Nephron progenitor cell (in vitro differentiated cells): Measurements from ENCODE around the gene CPXM2.

Experiments
- DNase-seq: peaks from one replicate; pipeline ENCODE4 v3.0.0; 2021
- H3K27ac Mint-ChIP-seq: 2 replicates; pipeline ENCODE4 v1.8.0; 2021; ENCODE audit warnings: mild to moderate bottlenecking, moderate library complexity, mixed read lengths
- H3K27me3 Mint-ChIP-seq: 2 replicates; pipeline ENCODE4 v1.8.0; 2021; ENCODE audit warnings: mild to moderate bottlenecking, low read depth, mixed read lengths; ENCODE audit not compliant: poor library complexity
- H3K36me3 Mint-ChIP-seq: 2 replicates; pipeline ENCODE4 v1.8.0; 2021; ENCODE audit warnings: low read depth, mixed read lengths
- H3K4me1 Mint-ChIP-seq: 2 replicates; pipeline ENCODE4 v1.8.0; 2021; ENCODE audit warnings: mixed read lengths
- H3K4me3 Mint-ChIP-seq: 2 replicates; pipeline ENCODE4 v1.8.0; 2021; ENCODE audit warnings: mild to moderate bottlenecking, moderate library complexity, mixed read lengths
- H3K9me3 Mint-ChIP-seq: 2 replicates; pipeline ENCODE4 v1.8.0; 2021; ENCODE audit warnings: mild to moderate bottlenecking, moderate library complexity, mixed read lengths
- CTCF ChIP-seq: fragments of 200-600 bp; sonication (generic); IDR thresholded peaks from 2 replicates; pipeline ENCODE4 v1.5.0; 2021; ENCODE audit warnings: antibody characterized with exemption

Gene CPXM2

GRCh38 chr10:123796736-123797135, 94.9 kb downstream of the CPXM2 start:
- Mint-ChIP-seq H3K9me3 (no peaks in the 10 kb centered on the region), H3K27me3 (peaks cover 6% of the 10 kb centered on the region), H3K27ac (no peak overlapping the region), H3K4me3 (no peak overlapping the region), H3K4me1 (no peaks in the 10 kb centered on the region), H3K36me3 (no peaks in the 10 kb centered on the region)
- DNase-seq = no peak
- no peak for TF ChIP-seq CTCF

- Mint-ChIP-seq H3K4me1 (no peaks in the 10 kb centered on the region), H3K27ac (no peak overlapping the region), H3K36me3 (no peaks in the 10 kb centered on the region), H3K27me3 (peaks cover 9% of the 10 kb centered on the region), H3K9me3 (peaks cover 6% of the 10 kb centered on the region), H3K4me3 (no peak overlapping the region)
- no peak for TF ChIP-seq CTCF
- DNase-seq = no peak
Measured at GRCh38 chr10:123795846-123796590, 95.6 kb downstream of the CPXM2 start.

GRCh38 chr10:123795196-123795780, 96.3 kb downstream of the CPXM2 start:
- peaks cover 13% of the 10 kb centered on the region for H3K9me3 Mint-ChIP-seq
- no peaks in the 10 kb centered on the region for H3K4me1 Mint-ChIP-seq
- TF ChIP-seq CTCF = no peak
- no peak overlapping the region for H3K27ac Mint-ChIP-seq
- peaks cover 9% of the 10 kb centered on the region for H3K27me3 Mint-ChIP-seq
- no peaks in the 10 kb centered on the region for H3K36me3 Mint-ChIP-seq
- no peak for DNase-seq
- no peak overlapping the region for H3K4me3 Mint-ChIP-seq

GRCh38 chr10:123792248-123792978, 99.2 kb downstream of the CPXM2 start:
- TF ChIP-seq CTCF = no peak
- peaks cover 22% of the 10 kb centered on the region for H3K9me3 Mint-ChIP-seq
- H3K27ac Mint-ChIP-seq = no peak overlapping the region
- H3K4me3 Mint-ChIP-seq = no peak overlapping the region
- no peak for DNase-seq
- H3K36me3 Mint-ChIP-seq = no peaks in the 10 kb centered on the region
- peaks cover 16% of the 10 kb centered on the region for H3K27me3 Mint-ChIP-seq
- H3K4me1 Mint-ChIP-seq = no peaks in the 10 kb centered on the region

- no peak for DNase-seq
- Mint-ChIP-seq H3K9me3 (peaks cover 22% of the 10 kb centered on the region), H3K36me3 (no peaks in the 10 kb centered on the region), H3K4me3 (no peak overlapping the region), H3K27ac (no peak overlapping the region), H3K27me3 (peaks cover 16% of the 10 kb centered on the region), H3K4me1 (no peaks in the 10 kb centered on the region)
- no peak for TF ChIP-seq CTCF
Measured at GRCh38 chr10:123790132-123790885, 101.3 kb downstream of the CPXM2 start.
